Testis (tissue), 3 donors: ENCODE measurements around the gene IL2RG. TPM values are rescaled to one million over a fixed set of nuclear protein-coding genes. Genes with fewer than 3 reads are reported as not detected.

Source experiments
- DNase-seq: peaks from one replicate; pipeline ENCODE4 v3.0.0-alpha.2; 2019
- H3K27ac ChIP-seq, 2 donors: fragments of 200-600 bp; sonication (generic); one replicate each; pipeline ENCODE4 v1.5.1; 2019
- H3K27me3 ChIP-seq: fragments of 200-600 bp; sonication (generic); one replicate; pipeline ENCODE4 v1.5.1; 2019
- H3K36me3 ChIP-seq: fragments of 200-600 bp; sonication (generic); one replicate; pipeline ENCODE4 v1.5.1; 2017; ENCODE audit warnings: low read depth; ENCODE audit errors: missing control alignments
- H3K4me1 ChIP-seq: fragments of 200-600 bp; sonication (generic); one replicate; pipeline ENCODE4 v1.5.1; 2019
- H3K4me3 ChIP-seq, 2 donors: fragments of 200-600 bp; sonication (generic); one replicate each; pipeline ENCODE4 v1.5.1; 2017 to 2019
- H3K9me3 ChIP-seq: fragments of 200-600 bp; sonication (generic); one replicate; pipeline ENCODE4 v1.5.1; 2017
- POLR2A ChIP-seq: fragments of 450-650 bp; IDR thresholded peaks from one replicate; pipeline ENCODE4 v1.6.1; 2017; ENCODE audit warnings: antibody characterized with exemption, mild to moderate bottlenecking, moderate library complexity
- WGBS, 2 donors: methylation state at CpG; one replicate each; pipeline ENCODE4 v1.1.5; 2018; 5-methylcytosine and 5-hydroxymethylcytosine counted together
- intact Hi-C: fragments of 100-400 bp; cut with DNase I; formaldehyde crosslinking; loops from one replicate; pipeline ENCODE4 v1.15.1; 2023; ENCODE audit warnings: low total_unique reads
- polyA plus RNA-seq: library from polyadenylated mRNA; stranded (reverse); fragments of 350-450 nt; fragmentation: Illumina TruSeq; extraction: RNeasy Lipid Tissue Mini Kit (QIAGEN cat#74804); gene quantifications from one replicate; pipeline ENCODE4 v1.2.3, GENCODE V29; 2014; ENCODE audit warnings: low read depth, low replicate concordance; ENCODE audit not compliant: insufficient read depth
- total RNA-seq, 2 donors: library from RNA; depleted of rRNA; stranded (reverse); fragments of >200 nt; gene quantifications; one replicate each; pipeline ENCODE4 v1.2.3, GENCODE V29; 2016
- TF ChIP-seq, protein P1 (sequence below), 3 experiments: fragments of 450-650 bp in 2 of 3; fragments of 200-600 bp in 1 of 3; sonication (generic) in 1 of 3; IDR thresholded peaks; one replicate each; pipeline ENCODE4 v1.5.1; 2016 to 2019; ENCODE audit warnings: antibody characterized with exemption in 3 of 3, mild to moderate bottlenecking in 2 of 3, moderate library complexity in 1 of 3

The IL2RG gene
- total and polyA plus RNA-seq, 3 donors from 2014 or later: 1.7 to 7.7 (median 6.8) TPM

DNA sequence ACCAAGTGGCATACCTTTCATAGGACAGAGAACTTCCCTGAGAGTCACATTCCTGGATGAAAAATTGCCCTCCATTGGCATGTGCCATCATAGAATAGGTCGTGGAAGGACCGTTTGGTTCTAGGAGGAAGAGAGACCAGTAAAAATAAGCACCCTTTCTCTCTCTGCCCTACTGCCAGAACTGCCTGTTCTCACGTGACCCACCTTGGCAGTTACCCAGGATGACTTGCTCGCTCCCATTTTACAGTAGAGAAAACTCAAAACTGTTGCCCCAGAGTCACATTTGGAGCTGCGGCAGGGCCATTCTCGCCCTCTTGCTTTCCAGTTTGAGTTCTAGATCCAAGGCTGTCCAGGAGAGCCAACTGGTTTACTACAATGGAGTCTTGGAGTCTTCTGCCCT is 32.1 kb upstream of the IL2RG start:
- Histone ChIP-seq H3K36me3 (no peaks in the 10 kb centered on the region), H3K27me3 (no peaks in the 10 kb centered on the region), H3K27ac (no peak overlapping the region), H3K4me3 (no peak overlapping the region), H3K9me3 (no peaks in the 10 kb centered on the region), H3K4me1 (no peaks in the 10 kb centered on the region)
- DNase-seq: peak; percentile 67
- WGBS, 2 donors: 35 to 37% methylated on average over 5 to 6 of the region's 6 CpGs
- intact Hi-C loops: no loop called here
- TF ChIP-seq POLR2A: no peak
- TF ChIP-seq, protein P1, sequence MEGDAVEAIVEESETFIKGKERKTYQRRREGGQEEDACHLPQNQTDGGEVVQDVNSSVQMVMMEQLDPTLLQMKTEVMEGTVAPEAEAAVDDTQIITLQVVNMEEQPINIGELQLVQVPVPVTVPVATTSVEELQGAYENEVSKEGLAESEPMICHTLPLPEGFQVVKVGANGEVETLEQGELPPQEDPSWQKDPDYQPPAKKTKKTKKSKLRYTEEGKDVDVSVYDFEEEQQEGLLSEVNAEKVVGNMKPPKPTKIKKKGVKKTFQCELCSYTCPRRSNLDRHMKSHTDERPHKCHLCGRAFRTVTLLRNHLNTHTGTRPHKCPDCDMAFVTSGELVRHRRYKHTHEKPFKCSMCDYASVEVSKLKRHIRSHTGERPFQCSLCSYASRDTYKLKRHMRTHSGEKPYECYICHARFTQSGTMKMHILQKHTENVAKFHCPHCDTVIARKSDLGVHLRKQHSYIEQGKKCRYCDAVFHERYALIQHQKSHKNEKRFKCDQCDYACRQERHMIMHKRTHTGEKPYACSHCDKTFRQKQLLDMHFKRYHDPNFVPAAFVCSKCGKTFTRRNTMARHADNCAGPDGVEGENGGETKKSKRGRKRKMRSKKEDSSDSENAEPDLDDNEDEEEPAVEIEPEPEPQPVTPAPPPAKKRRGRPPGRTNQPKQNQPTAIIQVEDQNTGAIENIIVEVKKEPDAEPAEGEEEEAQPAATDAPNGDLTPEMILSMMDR (IDR thresholded peaks at IDR 0.05): no peak

DNA sequence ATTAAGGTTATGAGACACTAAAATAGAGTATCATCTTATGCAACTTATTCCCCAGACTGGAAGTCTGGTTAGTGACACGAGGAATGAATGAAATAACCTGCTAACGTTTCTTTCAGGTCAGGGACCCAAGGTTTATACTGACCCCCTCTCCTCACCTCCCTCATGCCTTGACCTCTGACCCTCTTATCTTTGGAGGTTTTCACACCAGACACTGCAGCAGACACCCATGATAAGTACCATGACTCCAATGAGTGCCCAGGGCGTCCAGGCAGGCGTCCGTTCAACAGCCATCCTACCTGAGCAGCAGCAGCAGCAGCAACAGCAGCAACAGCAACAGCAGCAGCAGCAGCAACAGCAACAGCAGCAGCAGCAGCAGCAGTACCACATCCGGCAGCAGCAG is 29.1 kb upstream of the IL2RG start:
- intact Hi-C loops: no loop called here
- Histone ChIP-seq H3K4me1 (no peaks in the 10 kb centered on the region), H3K4me3 (no peak overlapping the region), H3K36me3 (no peaks in the 10 kb centered on the region), H3K27me3 (no peaks in the 10 kb centered on the region), H3K9me3 (no peaks in the 10 kb centered on the region), H3K27ac (no peak overlapping the region)
- no peak for DNase-seq
- no peak for TF ChIP-seq POLR2A
- TF ChIP-seq, protein P1 (IDR thresholded peaks at IDR 0.05): no peak
- WGBS, 2 donors: 62 to 70% methylated on average over 3 to 5 of the region's 6 CpGs

DNA sequence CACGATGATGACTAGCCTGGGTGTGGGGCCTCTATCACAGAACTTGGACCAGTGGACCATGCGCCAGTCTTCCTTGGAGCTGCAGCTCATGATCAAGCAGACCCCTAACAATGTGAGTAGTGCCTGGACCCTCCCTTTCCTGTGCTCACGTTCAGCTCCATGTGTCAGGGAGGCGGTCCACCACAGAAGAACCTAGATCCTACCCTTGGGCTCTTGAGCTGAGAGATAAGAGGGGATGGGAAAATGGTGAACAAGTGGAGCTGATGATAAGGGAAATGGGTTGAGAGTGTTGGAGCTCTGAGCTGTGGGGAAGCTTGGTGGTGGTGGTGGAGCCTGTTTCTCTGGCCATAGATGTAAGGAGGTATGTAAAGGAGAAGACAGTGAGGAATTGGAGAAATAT is 20.1 kb upstream of the IL2RG start:
- TF ChIP-seq POLR2A: no peak
- TF ChIP-seq, protein P1 (IDR thresholded peaks at IDR 0.05): no peak
- intact Hi-C loops: no loop called here
- no peaks in the 10 kb centered on the region for H3K36me3 ChIP-seq
- no peak overlapping the region for H3K27ac ChIP-seq
- no peak for DNase-seq
- H3K4me3 ChIP-seq: no peak overlapping the region
- no peaks in the 10 kb centered on the region for H3K27me3 ChIP-seq
- H3K4me1 ChIP-seq: peaks cover 6% of the 10 kb centered on the region
- 73 to 94% methylated on average over 3 of the region's 4 CpGs for WGBS, 2 donors
- no peaks in the 10 kb centered on the region for H3K9me3 ChIP-seq

DNA sequence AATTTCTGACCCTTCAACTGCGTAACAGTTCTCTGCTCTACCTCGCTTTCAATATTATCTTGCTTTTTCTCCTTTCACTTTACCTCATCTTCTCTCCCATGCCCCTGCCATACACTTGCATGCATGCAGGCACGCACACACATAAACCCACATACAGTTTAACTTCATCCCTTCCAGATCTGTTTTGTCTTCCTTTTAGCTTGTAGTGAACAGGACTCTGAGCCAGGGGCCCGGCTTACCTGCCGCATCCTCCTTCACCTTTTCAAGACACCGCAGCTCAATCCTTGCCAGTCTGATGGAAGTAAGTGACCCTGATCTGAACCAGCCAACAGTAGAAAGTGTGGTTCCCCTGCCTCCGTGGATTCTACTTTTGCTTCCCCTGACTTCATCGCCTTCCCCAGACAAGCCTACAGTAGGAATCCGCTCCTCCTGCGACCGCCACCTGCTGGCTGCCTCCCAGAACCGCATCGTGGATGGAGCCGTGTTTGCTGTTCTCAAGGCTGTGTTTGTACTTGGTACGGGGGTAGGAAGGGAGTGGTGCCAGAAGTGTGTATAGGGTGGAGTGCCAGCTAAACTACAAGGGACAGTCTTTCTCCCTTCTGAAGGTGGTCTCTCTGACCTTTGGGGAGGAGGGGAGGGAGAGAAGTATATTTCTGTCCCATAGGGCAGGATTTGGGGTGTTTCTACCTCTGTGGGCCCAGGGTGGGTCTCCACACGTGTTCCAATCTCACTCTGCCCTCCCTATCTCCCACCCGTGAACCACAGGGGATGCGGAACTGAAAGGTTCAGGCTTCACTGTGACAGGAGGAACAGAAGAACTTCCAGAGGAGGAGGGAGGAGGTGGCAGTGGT is 17.8 kb upstream of the IL2RG start:
- H3K27ac ChIP-seq: peak overlapping the region in 1 of 2 donors; percentile 36
- no peaks in the 10 kb centered on the region for H3K36me3 ChIP-seq
- intact Hi-C loops: no loop called here

More for the DNA sequence above, 17.8 kb upstream of the IL2RG start:
- TF ChIP-seq, protein P1 (IDR thresholded peaks at IDR 0.05): peak; percentile 32 to 59 (median 50)
- no peak for TF ChIP-seq POLR2A
- no peaks in the 10 kb centered on the region for H3K9me3 ChIP-seq
- H3K27me3 ChIP-seq: no peaks in the 10 kb centered on the region
- H3K4me1 ChIP-seq: peaks cover 6% of the 10 kb centered on the region
- WGBS, 2 donors: 30 to 69% methylated on average over 6 to 18 of the region's 18 CpGs
- peak; percentile 68 for DNase-seq
- no peak overlapping the region for H3K4me3 ChIP-seq
